GM12891 (cell line): ENCODE data around the gene FILIP1.

Source experiments
- POLR2A ChIP-seq: IDR thresholded peaks from 2 replicates; pipeline ENCODE4 v1.6.1; 2011; ENCODE audit warnings: low read depth, low read length, control low read depth
- POLR2AphosphoS5 ChIP-seq: IDR thresholded peaks from 2 replicates; pipeline ENCODE4 v1.6.1; 2011; ENCODE audit warnings: low read depth, low read length, control low read depth
- SPI1 ChIP-seq: IDR thresholded peaks from 2 replicates; pipeline ENCODE4 v1.6.1; 2011; ENCODE audit warnings: low read depth, low read length, control low read depth
- TAF1 ChIP-seq: IDR thresholded peaks from 2 replicates; pipeline ENCODE4 v1.6.1; 2011; ENCODE audit warnings: low read depth, low read length, control low read depth

DNA sequence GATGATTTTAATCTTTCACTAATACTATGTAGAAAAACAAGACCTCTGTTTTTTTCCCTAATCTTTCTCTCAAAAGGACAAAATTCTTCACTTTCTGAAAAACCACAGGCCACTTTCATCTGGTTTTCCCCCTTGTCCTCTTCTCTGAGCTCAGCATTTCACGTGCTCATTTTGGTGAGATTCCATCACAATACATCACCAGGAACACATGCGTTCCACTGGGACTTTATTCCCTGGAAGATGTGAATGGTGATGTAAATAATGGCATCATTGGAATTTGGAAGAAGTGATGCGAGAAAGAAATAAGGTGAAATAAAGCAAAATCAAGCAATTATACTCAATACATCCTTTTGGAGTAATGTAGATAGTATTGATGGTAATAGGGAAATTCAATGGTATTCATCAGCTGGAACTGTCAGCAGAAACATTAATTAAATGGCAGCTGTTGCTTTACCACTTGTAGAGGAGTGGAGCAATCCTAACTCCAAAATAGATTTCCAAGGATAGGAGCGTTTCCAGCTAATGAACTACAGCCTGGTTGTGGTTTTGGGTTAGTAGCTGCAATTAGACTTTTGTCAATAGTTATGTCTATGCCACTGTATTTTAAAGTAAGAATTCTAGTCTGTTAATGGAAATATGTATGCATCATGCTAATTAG is 11.5 kb downstream of the FILIP1 start:
- TF ChIP-seq POLR2A (no peak), TAF1 (no peak), POLR2AphosphoS5 (no peak), SPI1 (no peak)
